Measurements from ENCODE around the gene BMPR1A.

DNA sequence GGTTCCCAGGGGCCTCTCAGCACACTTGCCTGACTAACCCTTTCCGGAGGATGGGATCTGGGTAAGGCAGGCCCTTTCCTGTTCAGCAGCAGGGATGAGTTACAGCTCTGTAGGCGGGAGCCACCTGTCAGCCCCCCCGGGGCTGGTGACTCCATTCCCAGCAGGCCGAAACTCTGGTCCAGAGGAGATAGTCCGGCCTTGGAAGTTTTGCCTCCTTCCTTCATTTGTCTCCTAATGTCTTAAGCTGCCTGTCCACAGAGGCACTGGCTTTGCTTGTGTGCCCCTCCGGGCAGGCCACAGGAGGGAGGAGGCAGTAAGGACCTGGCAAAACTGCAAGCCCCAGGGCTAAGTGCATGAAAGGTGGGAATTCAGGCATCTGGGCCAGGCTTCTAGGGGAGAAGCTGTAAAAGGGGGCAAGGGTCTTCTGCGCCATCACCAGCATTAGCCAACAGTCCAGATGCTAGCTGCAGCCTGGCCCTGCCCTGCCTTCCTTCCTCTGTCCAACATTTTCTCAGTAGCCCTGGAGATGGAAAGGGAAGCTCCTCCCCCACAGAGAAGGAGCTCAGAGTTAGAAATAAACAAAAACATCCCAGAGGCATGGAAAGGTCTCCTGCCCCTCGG is 213.1 kb downstream of the BMPR1A start:
- TF ChIP-seq, protein P1, sequence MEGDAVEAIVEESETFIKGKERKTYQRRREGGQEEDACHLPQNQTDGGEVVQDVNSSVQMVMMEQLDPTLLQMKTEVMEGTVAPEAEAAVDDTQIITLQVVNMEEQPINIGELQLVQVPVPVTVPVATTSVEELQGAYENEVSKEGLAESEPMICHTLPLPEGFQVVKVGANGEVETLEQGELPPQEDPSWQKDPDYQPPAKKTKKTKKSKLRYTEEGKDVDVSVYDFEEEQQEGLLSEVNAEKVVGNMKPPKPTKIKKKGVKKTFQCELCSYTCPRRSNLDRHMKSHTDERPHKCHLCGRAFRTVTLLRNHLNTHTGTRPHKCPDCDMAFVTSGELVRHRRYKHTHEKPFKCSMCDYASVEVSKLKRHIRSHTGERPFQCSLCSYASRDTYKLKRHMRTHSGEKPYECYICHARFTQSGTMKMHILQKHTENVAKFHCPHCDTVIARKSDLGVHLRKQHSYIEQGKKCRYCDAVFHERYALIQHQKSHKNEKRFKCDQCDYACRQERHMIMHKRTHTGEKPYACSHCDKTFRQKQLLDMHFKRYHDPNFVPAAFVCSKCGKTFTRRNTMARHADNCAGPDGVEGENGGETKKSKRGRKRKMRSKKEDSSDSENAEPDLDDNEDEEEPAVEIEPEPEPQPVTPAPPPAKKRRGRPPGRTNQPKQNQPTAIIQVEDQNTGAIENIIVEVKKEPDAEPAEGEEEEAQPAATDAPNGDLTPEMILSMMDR (IDR thresholded peaks at IDR 0.05) = no peak
- TF ChIP-seq POLR2A (IDR thresholded peaks at IDR 0.05) (no peak), POLR2AphosphoS5 (IDR thresholded peaks at IDR 0.05) (no peak)
